Activated naive CD4-positive, alpha-beta T cell treated with anti-CD3 and anti-CD28 coated beads, Interleukin-2, amount 10 ng/mL, durations not matched to agents 5 hours and 36 hours (primary cell): ENCODE measurements around the gene CAPS2. TPM values are rescaled to one million over a fixed set of nuclear protein-coding genes. Genes with fewer than 3 reads are reported as not detected.

Source experiments
- total RNA-seq, 2 experiments: library from RNA; stranded (reverse); gene quantifications; one replicate each; pipeline ENCODE4 v1.2.3, GENCODE V29; 2021

The CAPS2 gene
- total RNA-seq: 1 to 10 TPM; 2.3 to 2.8 TPM

GRCh38 chr12:75329918-75330826 lies at the start of gene CAPS2:
Gene CAPS2, minus strand, starts transcription at chr12:75330324. Its CDS starts 3,826 bp downstream, at chr12:75326498.

GRCh38 chr12:75334384-75335030 lies 4.4 kb upstream of the CAPS2 start, which contains the start of gene GLIPR1L1:
Gene GLIPR1L1, plus strand, starts transcription at chr12:75334670. Its CDS starts 59 bp downstream, at chr12:75334729.

Other genes with a start within 250 kb of the CAPS2 start
- gene KCNC2, start 120.5 kb downstream of the CAPS2 start, total RNA-seq: not detected
- not detected for gene GLIPR1L1, start 4.3 kb upstream of the CAPS2 start, total RNA-seq
- gene GLIPR1L2, start 60.8 kb upstream of the CAPS2 start, total RNA-seq: under 1 TPM in 1 of 2 experiments, not detected in 1; 0.30 TPM
- gene GLIPR1, start 150.4 kb upstream of the CAPS2 start, total RNA-seq: 10 to 100 TPM; 21.8 to 23.5 TPM
- gene KRR1, start 181.3 kb upstream of the CAPS2 start, total RNA-seq: 10 to 100 TPM; 59.2 to 62.3 TPM